GM19455 (cell line): ENCODE results near the gene KRT31.
"Not testable (repeated sequence)": the region's sequence is repeated elsewhere in the genome, so short reads cannot be mapped to it uniquely, and the experiment has no call there.

Source experiments
- ATAC-seq: cut with Tn5 transposase; IDR thresholded peaks from one replicate; pipeline ENCODE4 v1.9.1; 2021; ENCODE audit not compliant: unreplicated experiment

Gene KRT31

DNA sequence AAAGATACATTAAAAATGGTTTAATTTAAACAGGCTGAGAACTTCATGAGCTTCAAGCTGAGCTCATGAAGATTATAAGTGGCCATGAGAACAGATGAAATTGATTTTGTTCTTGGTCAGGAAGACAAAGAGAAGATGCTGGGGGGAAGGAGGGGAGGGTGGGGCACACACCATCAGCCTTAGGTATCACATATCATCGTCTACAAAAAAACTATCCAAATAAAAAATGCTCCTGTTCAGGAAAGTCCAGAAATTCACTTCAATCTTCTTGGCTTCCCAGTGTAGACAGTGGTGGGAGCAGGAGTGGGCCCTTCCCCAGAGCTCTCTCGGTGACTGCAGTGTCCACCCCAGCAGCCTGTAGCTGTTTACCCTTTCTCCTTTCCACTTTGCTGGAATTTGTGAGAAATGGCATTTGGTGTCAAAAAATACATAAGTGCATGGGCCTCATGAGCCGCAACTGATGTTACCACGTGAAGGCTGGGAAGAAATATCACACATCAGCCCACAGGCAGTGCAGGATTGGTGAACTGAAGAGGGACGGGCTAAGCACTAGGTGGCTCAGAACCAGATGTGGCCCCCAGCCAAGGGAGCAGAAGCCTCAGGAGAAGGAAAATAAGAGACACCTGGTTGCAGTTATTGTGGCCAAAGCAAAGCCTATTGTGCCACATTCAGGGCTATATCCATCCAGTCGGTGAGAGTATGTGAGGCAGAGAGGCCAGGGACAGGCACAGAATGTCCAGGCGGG is 20.9 kb upstream of the KRT31 start:
- ATAC-seq: no peak

DNA sequence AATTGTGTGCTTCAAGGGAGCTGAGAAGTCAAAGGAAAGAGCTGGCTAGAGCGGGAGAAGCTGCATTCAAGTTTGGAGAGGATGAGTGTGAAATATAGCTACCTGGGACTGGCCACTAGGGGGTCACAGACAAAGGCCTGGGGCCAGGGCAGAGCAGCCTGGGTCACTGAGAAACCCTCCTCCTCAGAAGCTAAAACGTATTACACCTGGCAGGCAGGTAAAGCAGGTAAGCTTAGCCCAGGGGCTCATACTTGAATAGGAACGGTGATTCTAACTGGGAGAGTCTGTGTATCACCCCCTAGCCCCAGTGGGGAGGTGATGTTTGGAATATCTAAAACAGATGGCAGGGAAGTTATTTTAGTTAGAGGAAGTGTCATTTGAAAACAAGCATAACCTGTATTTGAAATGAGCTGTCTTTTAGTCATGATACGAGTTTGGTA is 20.2 kb upstream of the KRT31 start:
- ATAC-seq: no peak

DNA sequence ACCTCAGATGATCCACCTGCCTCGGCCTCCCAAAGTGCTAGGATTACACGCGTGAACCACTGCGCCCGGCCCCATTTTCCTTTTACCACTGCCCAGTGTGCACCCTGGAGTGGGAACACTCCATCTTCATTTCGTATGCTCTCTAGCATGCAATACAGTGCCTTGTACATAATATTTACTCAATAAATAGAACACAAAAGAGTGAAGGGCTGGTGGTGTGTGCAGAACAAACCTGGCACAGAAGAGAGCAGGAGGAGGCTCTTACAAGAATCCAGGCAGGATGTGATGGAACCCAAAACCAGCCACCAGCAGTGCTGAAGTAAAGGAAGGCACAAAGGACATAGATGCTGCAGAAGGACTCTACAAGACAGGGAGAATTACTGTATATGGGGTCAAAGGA is 19.7 kb upstream of the KRT31 start:
- ATAC-seq: no peak

DNA sequence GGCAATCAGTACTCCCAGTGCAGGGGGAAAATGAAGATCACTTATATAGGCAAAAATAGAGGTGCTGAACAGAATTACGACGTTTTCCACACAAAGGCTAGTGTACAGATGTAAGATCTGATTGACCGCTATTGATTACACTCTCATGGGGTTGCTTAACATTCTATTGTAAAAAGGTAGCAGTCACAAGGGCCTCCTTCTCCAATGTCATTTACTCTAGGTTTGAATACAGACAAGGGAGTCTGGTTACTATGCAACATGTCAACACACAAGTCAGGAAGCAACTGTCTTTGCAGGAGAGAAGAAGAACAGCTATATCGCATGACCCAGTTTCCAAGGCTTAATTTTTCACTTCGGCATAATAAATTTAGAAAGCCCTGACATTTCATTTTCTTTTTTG is 19.1 kb upstream of the KRT31 start:
- no peak for ATAC-seq

DNA sequence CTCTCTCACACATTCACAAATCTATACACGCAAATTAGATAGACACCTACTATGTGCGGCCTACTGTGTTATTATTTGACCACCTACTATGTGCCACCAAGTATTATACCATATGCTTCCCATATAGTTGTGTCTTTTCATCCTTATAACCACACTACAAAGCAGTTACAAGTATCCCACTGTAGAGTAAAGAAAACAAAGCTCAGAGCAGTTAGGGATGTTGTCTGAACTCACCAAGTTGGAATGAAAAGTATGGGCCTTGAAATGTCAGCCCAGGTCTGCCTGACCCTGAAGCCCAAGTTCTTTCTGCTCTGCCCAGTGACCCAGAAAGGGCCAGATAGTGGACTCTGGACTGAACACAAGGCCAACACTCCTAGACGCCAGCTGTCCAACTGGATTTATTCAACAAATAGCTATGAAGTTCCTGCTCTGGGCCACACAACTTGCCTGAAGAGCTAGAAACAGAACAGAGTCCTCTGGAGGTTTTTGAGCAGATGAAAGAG is 18.5 kb upstream of the KRT31 start:
- ATAC-seq: no peak

DNA sequence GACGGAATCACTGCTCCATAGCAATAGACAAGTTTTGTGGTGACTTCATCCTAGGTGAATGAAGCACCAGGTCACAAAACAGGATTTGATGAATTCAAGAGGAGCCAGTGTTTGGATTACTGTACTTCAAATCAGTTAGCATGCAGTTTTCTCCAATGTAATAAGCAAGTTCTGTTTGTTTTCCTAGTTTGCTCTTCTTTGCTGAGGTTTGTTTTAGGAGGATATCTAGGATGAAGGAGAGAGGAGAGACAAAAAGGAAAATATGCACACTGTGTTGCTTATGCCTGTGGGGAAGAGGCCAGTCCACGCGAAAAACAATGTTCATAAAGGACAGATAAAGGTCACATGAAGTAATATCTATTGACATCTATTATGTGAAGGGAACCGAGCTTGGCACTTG is 18.0 kb upstream of the KRT31 start:
- no peak for ATAC-seq

DNA sequence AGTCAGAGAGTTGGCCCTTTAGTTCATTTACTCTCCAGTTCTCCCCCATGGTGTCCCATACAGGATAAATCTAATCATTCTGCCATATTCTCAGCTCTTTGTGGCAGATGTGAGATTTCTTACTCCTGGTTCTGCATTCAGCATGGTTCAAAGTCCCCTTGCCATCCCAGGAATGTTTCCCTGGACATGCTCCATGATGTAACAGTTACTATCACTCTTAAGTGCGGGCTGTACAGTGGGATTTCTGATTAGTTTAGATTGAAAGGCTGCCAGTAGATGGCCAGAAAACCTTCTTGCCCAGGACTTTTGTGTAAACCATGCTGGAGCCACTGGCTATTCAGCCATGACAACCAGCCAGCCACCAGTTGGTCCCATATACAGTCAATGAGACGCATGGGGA is 16.6 kb upstream of the KRT31 start:
- no peak for ATAC-seq

DNA sequence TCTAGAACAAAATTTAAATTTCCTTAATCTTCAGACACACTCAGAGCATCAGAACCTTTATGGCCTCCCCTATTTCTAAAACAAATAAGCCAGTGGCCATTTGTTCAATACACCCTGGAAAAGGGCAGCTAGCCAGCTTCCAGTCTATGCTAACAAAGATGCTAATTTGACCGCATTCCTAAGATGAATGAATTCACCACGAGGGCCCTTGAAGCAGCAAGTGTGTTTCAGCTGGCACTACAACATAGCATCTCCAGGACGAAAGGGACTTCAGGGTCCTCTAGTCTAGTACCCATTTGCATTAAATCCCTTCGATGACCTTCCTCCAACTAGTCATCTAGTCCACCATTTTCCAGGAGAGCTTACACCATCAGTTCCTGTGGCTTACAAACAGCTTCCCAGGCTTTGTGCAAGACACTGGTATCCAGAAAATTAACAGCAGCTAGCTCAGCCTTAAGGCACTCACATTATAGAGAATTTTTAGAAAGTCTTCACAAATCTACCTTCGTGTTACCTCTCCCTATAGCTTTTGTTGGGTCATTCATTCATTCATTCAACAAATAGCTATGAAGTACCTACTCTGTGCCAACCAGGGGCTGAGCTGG is 16.0 kb upstream of the KRT31 start:
- ATAC-seq: no peak

DNA sequence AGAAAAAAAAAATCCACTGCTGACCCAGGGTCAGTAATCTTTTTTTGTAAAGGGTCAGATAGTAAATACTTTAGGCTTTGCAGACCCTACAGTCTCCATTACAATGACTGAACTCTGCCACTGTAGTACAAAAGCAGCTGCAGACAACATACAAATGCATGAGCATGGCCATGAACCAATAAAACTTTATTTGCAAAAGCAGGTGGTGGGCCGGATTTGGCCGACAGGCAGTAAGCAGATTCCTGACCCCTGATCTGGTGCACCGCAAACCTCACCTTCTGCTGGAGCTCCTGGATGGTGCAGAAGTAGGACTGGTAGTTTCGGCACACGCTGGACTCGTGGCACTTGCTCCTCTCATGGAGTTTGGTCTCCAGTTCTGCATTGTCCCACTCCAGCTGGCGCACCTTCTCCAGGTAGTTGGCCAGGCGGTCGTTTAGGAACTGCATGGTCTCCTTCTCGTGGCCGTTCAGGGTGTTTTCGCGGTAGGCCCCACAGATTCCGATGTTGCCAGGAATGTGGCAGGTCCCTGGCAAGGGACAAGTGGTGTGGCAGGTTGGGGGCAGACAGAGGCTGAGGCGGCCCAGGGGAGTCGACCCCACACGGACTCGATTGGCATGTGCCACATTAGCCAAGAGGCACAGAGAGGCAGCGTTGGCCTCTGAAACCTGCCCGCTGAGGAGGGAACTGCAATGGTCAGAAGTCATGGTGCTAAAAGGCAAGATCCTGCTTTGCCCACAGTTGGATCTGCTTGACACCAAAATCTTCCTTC is 13.8 kb upstream of the KRT31 start:
- no peak for ATAC-seq

DNA sequence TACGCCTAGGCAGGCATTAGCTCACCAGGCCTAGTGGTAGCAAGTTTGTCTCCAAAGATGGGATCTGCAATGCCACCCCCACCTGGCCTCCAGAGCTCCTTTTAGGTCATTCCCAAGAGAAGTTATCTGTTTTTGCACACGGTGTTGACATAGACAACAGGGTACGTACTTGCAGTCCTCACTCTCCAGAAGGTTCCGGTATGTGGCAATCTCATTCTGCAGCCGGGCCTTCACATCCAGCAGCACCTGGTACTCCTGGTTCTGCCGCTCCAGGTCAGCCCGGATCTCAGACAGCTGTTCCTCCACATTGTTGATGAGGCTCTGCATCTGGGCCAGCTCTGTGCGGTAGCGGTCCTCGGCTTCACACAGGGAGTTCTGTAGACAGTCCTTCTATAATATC is 9.8 kb upstream of the KRT31 start:
- ATAC-seq: no peak

DNA sequence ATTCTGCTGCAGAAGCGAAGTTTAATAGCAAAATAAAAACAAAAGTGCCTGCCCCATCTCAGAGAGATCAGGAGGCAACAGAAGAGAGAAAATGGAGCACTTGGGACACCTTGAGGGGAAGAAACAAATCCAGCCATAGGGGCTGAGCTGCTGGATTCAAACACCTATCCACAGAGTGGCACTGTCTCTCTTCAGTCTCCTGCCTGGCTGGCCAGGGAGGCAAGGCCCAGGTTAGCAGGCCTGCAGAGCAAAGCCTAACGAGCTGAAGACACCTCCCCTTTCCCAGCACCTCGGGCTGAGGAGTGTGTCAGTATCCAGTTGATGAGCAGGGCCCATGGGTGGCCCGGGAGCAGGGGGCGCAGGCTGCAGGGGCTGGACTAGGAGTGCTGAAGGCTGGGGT is 8.8 kb upstream of the KRT31 start:
- ATAC-seq: no peak

DNA sequence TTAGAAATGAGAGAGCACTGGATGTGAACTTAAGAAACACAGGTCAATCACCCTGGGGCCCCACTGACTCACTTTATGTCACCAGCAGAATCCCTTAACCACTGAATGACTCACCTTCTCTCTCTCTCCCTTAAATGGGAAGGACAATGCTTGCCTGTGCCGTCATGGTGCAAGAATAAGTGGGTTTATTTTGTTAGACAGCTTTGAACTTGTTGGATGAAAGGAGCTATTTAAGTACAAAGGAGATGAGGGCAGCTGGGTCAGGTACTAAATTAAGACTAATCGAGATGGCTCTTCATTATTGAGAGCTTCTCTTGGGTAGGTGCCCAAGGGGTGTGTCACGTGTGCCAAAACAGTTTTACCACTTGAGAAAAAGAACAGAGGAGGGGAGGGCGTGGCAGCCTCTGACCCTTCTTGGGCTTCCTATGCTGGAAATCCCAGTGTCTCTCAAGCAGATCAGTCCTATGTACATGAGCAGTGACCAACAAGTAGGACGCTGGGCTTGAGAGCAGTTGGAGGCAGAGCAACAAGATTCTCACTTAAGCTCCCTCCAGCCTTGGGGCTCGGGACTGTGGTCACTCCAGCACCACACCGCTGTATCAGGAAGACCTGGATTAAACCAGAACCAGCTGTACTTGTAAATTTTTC is 6.7 kb upstream of the KRT31 start:
- ATAC-seq: no peak

DNA sequence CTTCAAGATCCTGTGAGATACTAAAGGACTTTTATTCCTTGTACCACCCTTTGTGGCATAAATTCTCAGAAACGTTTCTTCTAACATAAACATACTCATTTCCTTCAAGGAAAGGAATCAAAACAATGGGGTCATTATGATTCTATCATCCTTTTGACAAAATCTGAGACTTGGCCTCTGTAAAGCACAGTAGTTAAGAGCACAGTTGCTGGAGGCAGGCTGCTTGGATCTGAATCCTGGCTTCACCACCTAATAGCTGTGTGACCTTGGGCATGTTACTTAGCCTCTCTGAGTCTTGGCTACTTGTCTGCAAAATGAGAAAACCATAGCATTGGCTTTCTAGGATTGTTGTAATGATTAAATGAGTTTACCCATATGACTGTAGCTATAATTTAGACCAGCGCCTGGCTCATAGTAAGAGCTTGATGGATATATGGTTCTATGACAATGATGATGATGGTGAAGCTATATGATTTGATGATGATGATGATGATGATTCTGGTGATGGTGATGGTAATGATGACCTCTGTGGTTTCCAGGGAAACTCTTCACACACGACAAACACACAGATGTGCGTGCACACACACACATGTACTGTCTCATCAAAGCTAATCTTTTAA is 6.1 kb upstream of the KRT31 start:
- ATAC-seq: no peak

DNA sequence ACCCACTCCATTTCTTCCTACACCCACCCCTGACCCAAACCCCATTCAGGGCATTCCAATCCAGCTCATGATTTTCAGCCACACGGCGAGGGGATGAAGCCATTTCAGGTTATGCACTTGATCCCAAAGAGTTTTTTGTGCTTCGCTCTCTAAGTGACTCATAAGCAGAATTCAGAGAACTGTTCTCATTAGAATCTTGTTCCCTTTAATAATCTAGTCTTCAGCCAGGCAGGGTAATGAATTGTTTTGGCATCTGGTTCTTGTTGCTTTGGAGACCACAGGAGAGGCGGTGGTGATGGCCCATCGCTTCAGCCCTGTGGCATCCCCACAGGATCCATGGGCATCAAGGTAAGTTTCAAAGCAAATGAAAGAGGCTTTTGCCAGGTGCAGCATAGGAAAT is 4.8 kb upstream of the KRT31 start:
- ATAC-seq: no peak

DNA sequence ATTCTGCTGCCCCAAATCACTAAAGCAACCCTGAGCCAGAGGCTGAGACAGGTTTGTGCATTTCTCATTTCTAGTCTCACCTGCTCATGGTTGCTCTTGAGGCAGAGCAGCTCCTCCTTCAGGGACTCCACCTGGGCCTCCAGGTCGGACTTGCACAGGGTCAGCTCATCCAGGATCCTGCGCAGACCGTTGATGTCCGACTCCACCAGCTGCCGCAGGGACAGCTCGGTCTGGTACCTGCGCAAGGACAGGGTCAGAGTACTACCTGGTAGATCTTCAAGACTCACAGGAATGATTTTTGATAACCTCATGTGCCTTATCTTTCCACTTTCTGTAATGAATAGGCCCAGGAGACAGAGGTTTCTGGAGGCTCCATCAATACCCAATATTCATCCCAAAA is 1.1 kb downstream of the KRT31 start:
- no peak for ATAC-seq

DNA sequence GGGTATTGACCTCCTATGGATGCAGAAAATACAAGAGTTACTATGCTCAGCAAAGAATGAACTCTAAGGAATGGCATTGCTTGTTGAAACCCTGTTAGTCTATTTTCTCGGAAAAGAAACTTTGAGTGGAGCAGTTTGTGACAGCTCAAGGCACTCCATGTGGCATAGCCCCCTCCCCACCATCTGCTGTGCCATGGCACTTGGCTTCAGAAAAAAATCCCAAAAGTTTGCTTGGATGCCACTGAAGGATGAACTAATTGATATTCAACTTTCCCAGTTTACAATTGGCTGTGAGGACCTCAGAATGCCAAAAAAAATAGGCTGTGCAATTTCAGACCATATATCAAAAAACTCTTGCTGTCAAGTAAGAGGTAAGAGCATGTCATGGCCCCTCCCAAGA is 1.8 kb downstream of the KRT31 start:
- no peak for ATAC-seq

DNA sequence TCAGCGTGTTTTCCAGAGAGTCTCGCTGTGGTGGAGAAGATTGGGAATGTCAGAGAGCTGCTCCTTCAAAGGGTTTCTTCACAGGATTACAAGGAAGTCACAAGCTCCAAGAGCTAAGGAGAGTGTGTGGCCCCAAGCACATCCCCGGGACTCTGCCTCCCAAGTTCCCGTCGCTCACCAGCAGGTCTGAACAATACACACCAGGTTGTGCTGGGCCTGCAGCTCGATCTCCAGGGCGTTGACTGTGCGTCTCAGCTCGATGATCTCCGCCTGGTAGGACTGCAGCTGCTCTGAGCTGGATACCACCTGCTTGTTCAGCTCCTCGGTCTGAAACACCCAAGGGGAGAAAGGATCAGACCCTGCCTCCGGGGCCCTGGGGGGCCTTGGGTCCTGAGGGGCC is 2.4 kb downstream of the KRT31 start:
- ATAC-seq: not testable (repeated sequence)

DNA sequence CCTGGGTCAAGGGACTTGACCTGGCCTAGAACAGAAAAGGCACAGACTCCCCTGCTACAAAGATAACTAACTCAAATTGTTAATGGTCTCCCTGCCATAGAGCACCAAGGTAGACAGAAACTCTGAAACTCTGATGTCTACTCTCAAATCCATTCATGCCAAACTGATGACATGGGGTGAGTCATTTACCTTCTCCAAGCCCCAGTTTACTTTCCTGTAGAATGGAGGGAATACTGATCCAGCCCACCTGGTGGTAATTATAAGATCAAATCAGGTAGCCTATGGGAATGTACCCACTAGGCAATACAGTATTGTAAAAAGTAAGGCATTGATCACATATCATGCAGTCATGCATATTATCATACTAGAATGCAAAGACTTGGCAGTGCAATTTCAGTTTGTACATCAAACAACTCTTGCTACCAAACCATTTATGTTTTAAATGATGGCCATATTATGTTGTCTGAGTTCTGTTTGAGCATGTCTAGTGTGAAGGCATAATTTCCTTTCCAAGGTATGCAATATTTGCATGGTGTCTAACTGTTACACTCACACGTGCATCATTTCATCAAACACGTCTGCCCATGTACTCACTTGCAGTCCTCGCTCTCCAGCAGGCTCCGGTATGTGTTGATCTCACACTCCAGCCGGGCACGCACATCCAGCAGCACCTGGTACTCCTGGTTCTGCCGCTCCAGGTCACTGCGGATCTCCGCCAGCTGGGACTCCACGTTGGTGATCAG is 3.0 kb downstream of the KRT31 start:
- ATAC-seq: no peak

DNA sequence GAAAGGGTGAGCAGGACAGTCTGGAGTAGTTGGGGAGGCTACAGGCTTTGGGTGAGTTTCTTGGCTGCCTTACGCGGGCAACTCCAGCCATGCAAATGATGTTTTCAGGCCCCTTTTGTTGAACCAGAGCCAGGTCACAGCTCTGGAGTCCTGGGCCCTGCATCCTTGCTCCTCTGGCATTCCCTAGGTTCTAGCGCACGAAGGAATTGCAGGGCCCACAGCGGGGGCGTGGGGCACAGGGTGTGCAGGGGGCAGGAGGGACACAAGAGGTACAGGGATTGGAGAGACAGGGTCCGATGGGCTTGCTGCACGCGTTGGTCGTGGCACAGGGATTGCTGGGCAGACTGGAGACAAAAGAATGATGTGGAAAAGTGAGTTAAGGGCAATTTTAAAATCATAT is 3.6 kb downstream of the KRT31 start:
- ATAC-seq: no peak

DNA sequence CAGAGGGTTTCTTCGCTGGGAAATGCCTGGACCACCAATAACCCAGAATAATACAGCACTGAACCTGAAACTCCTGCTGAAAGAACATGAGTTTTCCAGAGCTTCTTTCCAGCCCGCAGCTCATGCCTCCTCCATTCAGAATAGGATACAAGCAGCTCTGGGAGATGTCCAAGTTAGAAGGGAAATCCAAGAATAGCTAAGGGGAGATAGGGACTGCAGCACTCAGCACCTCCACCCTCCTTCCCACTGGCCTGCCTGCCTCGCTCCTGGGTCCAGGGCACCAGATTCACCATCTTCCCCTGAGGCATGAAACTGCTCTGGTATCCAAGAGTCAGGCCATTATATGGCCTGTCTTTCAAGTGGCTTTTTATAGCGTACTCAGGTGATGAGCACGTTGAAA is 4.1 kb downstream of the KRT31 start:
- ATAC-seq: no peak
